ENCODE measurements around the gene AACS.
A peak's percentile ranks its signal among the peaks of the same experiment; 100 is the strongest.

GRCh38 chr12:125183187-125184067, 118.2 kb downstream of the AACS start:
- TF ChIP-seq SP2 (tag by site-specific recombination; IDR thresholded peaks at IDR 0.05) = no peak
- no peak for TF ChIP-seq KLF16 (tag by site-specific recombination; IDR thresholded peaks at IDR 0.05)
- TF ChIP-seq IKZF3 (tag by site-specific recombination; IDR thresholded peaks at IDR 0.05) = peak; percentile 61; the same call in 1 of the 2 replicates
- peak; percentile 97 for TF ChIP-seq CTCF (tag by site-specific recombination; IDR thresholded peaks at IDR 0.05)
- TF ChIP-seq MZF1 (tag by site-specific recombination; IDR thresholded peaks at IDR 0.05; ENCODE audit: borderline replicate concordance) = no peak
